GM12801 (cell line): ENCODE data around the gene KRT23.

Experiments used
- TF ChIP-seq, protein P1 (sequence below): IDR thresholded peaks from one replicate; pipeline ENCODE4 v1.5.1; 2011; ENCODE audit warnings: control low read depth; ENCODE audit not compliant: insufficient read length; ENCODE audit errors: extremely low read depth

The KRT23 gene

DNA sequence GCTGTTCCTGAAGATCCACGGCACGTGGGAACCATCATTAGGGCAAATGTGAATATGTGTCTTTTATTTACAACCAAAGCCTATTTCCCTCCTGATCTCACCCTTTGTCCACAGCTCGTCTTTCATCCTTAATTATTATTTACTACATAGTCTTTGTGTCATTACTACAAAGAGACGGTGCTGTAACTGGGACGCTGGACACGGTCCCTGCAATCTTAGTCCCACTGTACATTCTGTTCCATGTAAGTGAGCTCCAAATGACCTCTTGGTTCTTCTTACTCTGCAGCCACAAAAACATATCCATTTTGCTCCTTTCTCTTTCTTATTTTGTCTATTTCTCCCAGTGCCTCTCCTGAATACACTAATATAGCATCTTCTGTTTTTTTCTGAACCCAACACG is 12.7 kb upstream of the KRT23 start:
- TF ChIP-seq, protein P1, sequence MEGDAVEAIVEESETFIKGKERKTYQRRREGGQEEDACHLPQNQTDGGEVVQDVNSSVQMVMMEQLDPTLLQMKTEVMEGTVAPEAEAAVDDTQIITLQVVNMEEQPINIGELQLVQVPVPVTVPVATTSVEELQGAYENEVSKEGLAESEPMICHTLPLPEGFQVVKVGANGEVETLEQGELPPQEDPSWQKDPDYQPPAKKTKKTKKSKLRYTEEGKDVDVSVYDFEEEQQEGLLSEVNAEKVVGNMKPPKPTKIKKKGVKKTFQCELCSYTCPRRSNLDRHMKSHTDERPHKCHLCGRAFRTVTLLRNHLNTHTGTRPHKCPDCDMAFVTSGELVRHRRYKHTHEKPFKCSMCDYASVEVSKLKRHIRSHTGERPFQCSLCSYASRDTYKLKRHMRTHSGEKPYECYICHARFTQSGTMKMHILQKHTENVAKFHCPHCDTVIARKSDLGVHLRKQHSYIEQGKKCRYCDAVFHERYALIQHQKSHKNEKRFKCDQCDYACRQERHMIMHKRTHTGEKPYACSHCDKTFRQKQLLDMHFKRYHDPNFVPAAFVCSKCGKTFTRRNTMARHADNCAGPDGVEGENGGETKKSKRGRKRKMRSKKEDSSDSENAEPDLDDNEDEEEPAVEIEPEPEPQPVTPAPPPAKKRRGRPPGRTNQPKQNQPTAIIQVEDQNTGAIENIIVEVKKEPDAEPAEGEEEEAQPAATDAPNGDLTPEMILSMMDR = no peak

DNA sequence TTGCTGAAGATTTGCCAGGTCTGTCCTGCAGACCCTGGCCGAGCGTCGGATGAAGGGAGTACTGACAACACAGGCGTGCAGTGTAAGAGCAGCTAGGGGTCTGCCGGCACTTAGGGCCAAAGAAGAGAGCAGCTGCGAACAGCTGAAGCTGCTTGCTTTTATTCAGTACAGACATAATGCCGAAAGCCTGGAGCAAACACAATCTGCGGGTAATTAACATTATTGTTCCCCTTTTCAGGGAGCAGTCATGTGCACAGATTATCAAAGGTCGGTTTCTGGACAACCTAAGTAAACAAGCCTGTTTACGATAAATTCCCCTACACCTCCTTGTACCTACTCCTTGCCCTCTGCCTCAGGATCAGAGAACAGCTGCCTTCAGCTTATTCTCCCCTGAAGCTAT is 12.0 kb upstream of the KRT23 start:
- TF ChIP-seq, protein P1 = no peak

DNA sequence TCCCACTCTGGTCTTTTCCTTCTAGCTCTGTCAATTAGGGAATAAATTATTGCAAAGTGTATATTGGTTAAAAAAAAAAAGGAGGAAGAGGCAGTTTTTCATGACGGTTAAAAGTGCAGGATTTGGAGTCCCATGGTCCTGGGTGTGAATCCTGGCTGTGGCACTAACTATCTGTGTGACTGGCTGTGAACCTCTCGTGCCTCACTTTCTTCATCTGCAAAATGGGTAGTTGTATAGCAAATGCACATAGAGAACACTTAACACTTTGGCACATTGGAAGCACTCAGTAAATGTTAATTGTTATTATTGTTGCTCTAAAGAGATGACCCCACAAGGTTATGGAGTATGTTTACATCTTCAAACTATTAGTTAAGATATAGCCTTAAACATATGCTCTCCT is 10.5 kb upstream of the KRT23 start:
- TF ChIP-seq, protein P1 = no peak

DNA sequence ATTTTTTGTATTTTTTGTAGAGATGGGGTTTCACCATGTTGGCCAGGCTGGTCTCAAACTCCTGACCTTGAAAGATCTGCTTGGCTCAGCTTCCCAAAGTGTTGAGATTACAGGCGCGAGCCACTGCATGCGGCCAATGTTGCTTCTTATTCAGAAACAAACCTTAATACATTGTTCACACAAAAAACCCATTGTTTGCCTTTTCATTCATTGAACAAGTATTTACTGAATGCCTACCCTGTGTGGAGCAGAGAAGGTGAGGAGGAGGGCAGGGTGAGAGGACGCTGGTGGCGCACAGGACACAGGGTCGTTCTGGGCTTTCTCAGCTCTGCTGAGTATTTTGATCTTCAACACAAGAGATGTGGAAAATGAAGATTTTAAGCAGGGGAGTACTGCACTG is 8.0 kb upstream of the KRT23 start:
- TF ChIP-seq, protein P1 = no peak

DNA sequence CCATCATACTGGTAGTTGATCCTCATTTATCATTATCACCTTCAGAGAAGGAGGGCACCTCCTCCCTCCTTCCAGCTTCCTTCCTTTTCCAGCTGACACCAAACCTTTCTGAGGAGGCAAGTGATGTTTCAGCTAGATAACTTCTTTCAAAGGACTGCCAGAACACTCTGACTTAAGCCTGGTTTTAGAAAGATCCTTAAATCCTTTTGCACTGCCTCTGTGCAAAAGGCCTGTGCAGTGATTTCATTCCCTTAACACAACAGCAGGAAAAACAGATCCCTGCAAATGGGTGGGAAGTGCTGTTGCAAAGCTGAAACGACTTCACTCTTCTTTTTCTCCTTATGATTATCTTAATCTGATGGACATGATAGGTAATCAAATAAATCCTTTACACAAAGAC is 7.1 kb upstream of the KRT23 start:
- TF ChIP-seq, protein P1 = no peak

DNA sequence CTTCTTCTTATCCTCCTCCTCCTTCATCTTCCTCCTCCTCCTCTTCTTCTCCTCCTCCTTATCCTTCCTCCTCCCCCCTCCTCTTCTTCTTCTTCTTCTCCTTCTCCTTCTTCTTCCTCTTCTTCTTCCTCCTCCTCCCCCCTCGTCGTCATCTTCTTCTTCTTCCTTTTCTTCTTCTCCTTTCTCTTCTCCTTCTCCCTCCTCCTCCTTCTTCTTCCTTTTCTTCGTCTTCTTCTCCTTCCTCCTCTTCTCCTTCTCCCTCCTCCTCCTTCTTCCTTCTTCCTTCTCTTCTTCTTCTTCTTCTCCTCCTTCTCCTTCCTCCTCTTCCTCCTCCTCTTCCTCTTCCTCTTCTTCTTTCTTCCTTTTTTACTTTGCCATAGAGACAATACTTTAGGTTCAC is 5.1 kb upstream of the KRT23 start:
- TF ChIP-seq, protein P1 = no peak

DNA sequence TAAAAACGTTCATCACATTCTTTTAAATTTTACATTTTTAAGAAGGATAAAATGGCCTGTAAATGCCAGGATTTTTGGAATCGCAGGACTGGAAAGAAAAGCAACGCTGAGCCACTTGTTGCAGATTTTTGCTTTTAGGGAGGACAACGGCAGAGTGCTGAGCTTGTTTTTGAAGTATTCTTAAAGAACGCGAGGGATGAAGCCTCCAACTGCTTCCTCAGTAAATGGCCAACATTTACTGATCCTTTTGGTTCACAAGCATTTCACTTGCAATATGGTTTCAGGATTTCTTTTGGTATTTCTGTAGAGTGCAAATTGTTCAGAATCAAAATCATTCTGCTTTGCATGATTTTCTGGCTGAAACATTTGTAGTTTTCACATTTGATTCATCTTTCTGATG is 2.8 kb upstream of the KRT23 start:
- TF ChIP-seq, protein P1 = no peak

DNA sequence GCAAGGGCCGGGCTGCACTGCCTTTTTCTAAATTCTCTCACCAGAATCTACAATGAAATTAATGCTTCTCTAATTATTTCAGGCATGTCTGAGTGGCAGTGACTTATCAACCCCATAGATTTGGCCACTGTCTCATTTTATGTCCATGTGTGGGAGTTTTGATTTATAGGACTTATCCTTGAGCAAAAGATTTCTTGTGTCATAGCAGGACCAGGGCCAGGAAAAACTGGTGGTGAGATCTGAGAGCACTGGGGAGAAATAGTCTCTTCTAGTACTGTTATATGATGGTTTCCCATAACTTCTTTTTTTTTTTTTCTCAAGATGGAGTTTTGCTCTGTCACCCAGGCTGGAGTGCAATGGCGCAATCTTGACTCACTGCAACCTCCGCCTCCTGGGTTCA is 1.5 kb upstream of the KRT23 start:
- TF ChIP-seq, protein P1 = no peak
